GM19238 (cell line): ENCODE measurements around the gene PACRG.

ENCODE experiments used
- DNase-seq: peaks from one replicate; pipeline ENCODE4 v3.0.0; 2011; ENCODE audit warnings: low spot score; ENCODE audit not compliant: insufficient read length

PACRG gene

GRCh38 chr6:163080228-163080627 lies 352.5 kb downstream of the PACRG start:
- DNase-seq, result no peak

- DNase-seq, result no peak
These were observed 355.4 kb downstream of the PACRG start for GRCh38 chr6:163083141-163083540.

- no peak for DNase-seq
These were observed 357.7 kb downstream of the PACRG start for GRCh38 chr6:163085426-163085825.

GRCh38 chr6:163085861-163086623 lies 358.3 kb downstream of the PACRG start:
- DNase-seq, result no peak

DNA sequence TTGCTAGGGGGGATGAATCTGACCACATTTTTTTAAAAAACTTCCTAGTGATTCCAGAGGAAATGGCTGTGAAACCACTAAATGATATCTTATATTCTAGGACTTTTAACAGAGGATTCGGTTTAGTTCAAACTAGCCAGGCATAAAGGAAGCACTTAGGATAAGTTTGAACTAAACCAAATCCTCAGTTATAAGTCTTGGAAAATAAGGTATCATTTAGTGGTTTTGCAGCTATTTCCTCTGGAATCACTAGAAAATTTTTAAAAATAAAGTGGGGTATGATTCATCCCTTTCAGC lies 358.8 kb downstream of the PACRG start:
- DNase-seq, result no peak

DNA sequence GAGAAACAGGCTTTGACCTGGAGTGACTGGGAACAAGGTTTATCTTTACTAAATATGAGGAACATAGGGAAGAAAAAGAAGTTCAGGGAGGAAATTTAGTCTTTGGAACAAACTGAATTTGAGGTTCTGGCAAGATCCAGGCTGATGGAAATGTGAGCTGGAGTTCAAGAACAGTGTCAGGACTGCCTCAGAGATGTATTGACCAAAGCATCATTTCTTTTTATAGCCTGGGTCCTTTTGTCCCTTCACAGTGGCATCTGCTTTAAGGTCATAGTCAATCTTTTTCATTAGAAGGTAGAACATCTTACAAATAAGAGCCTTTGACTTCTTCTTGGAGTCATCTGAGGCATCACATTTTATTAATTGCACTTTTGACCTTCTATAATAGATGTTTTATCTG lies 360.2 kb downstream of the PACRG start:
- DNase-seq, result no peak

DNA sequence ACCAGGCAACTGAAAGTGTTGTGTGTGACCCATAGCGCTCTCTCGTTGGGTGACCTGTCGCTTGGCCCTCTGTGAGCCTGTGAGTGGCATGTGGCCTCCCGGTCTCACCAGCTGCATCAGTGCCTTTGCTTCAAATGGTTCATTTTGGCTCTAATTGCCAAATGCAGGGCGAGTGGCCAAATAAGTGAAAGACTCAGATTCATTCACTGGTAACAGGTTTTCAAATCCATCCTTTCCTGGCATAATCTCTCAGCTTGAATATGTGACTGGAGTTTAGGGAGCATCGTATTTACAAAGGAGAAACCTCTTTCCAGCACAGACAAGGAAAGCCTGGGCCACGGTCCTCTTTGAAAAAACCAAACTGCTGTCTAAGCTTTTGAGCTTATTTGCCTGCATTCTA lies 365.1 kb downstream of the PACRG start:
- DNase-seq, result no peak

GRCh38 chr6:163094881-163095280 lies 367.1 kb downstream of the PACRG start:
- DNase-seq, result no peak

DNA sequence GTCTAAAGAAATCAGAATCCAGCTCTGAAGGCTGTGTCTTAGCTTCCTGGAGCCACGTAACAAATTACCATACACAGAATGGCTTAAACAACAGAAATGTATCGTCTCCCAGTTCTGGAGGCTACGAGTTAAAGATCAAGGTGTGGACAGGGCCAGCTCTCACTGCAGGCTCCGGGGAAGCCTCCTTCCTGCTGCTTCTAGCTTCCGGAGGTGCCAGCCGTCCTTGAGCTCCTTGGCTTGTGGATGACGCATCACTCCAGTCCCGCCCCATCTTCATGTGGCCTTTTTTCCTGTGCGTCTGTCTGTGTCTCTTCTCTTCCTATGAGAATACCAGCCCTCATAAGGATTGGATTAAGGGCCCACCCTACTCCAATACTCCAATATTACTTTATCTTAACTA lies 367.6 kb downstream of the PACRG start:
- DNase-seq, result no peak

DNA sequence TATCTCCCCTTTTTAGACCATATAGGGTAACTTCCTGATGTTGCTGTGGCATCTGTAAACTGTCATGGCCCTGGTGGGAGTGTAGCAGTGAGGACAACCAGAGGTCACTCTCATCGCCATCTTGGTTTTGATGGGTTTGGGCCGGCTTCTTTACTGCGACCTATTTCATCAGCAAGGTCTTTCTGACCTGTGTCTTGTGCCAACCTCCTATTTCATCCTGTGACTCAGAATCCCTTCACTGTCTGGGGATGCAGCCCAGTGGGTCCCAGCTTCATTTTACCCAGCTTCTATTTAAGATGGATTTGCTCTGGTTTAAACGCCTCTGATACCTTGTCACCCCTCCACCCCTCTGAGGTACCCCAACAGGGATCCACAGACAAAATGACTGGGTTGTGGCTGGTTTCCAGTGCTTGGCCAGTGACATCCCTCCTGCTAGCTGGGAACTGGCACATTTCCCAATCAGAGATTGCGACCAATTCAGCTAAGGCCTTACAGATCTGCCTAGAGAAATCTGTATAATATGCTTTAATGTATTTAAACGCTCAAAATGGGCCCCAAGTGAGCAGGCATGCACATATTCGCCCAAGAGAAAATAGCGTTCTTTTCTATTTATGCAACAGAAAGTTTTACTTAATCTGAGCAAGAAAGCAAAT lies 371.2 kb downstream of the PACRG start:
- DNase-seq, result no peak

DNA sequence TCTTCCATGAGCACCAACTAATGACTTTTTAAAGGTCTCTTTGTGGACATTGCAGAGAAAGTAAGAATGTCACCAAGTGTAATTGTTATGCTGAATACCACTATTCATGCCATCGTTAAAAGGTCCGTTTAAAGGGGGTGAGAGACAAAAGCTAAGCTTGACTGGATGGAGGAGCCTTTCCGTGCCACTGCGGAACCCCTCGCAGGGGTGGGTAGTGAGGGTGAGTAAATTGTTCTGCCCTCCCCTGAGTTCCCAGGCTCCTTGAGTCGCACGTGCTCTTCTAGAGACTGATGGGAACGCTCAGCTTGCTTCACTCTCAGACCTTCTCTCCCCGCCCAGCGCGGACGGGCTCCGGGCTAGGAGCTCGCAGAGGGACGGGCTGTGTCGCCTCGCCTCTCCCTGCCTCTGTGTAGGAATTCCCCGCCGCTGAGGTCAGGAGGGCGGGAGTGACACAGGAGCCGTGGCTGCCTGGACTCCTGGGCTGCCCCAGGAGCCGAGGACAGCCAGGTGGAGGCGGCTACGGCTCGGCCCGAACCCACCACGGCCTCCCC lies 371.9 kb downstream of the PACRG start:
- no peak for DNase-seq

DNA sequence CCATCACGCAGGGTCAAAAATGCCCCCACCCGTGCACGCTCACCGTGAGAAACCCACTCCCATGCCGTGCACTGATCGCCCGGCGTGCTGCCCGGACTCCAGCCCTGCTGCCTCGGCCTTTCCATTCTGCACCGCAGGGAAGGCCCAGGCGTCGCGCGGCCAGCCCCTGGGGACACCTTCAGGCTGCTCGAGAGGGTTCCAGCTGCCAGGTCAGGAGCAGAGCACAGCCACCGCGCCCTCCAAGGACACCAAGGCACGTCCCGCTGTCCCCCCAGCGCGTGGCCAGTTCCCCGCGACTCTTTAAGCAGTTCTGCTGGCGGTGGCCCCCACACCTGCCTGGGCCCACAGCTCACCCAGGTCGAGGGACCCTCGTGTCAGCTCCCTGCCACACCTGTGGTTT lies 372.5 kb downstream of the PACRG start:
- DNase-seq, result no peak

GRCh38 chr6:163113358-163113962 lies 385.7 kb downstream of the PACRG start:
- DNase-seq, result no peak

- no peak for DNase-seq
These were observed 391.2 kb downstream of the PACRG start for GRCh38 chr6:163118941-163119340.

- no peak for DNase-seq
These were observed 392.4 kb downstream of the PACRG start for GRCh38 chr6:163120223-163120622.

DNA sequence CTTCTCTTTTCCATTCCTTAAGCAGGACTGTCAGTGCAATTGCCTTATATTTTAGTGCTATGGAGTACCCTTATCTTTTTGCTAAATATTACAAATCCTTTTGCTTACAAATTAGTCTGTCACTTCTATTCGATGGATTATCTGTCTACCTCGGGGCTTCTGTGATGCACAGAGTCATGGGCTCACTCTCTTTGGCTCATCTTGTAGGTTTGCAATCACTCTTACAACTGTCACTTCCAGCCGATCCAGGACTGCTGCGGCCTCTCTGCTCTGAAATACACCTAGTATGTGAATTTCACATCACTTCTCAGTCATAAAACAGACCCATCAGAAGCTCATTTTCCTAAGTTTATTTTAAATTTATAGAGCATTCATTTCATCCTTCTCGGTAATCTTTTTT lies 393.5 kb downstream of the PACRG start:
- no peak for DNase-seq

DNA sequence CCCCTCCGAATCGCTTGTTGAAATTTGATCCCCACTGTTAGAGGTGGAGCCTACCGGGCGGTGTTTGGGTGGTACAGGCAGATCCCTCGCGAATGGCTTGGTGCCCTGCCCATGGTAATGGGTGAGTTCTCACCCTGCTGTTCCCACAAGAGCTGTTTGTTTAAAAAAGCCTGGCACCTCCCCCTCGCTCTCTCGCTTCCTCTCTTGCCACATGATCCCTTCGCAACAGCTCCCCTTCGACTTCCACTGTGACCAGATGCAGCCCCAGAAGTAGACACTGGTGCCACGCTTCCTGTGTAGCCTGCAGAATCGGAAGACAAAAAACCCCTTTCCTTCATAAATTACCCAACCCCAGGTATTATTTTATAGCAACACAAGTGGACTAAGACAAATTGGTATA lies 394.6 kb downstream of the PACRG start:
- no peak for DNase-seq

GRCh38 chr6:163123098-163123497 lies 395.3 kb downstream of the PACRG start:
- DNase-seq, result no peak

DNA sequence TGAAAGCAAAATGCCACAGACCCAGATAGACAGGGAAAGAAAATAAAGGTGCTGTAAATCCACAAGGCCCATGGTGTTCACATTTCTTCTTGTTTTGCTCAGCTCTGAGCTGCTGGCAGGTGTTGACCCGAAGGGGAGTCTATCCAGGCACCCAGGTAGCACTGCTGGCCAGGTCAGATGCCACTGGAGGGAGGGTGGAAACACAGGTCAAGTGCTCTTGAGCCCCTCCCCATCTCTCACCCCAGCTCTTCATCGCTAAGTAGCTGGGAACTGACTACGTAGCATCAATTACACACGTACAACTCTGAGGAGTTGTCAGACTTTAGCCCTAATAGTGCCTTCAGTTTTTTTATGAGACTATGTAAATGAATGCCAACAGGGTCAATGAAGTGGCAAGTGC lies 399.0 kb downstream of the PACRG start:
- no peak for DNase-seq

DNA sequence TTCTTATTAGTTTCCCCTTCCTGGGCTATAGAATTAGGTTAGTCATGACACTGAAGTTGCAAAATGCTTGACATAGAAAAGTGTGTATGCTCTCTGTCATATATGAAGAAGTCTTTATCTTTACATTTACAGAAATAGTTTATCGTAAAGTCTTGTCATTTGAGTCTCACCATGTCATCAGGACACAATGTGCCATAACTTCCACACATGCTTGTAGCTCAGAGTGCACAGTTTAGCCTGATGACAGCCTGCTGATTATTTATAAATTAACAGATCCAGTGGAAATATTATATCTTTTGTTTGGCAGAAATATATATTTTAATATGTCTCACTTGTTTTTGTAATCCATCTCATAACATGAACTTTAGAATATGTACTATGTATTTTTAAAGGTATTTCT lies 399.8 kb downstream of the PACRG start:
- no peak for DNase-seq

DNA sequence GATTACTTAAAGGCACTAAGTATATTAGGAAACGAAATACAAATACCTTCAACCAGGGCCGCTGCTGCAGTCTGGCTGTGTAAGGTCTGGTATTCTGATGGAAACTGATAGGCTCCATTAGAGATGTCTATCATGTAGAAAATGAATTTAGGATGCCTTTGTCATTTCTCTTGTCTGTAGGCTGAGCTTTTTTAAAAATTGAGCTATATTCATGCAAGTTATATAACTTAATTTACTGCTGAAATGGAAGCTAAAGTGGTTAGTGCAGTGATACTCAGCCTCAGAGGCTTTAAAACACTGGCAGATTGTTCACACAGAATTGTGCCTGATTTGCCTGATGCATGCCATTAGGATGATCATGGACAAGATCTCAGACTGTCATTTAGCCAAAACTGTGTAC lies 400.6 kb downstream of the PACRG start:
- no peak for DNase-seq

GRCh38 chr6:163132050-163132750 lies 404.4 kb downstream of the PACRG start:
- DNase-seq, result no peak
